OCI-LY7 (cell line): ENCODE measurements around the gene DPP8. TPM values are rescaled to one million over a fixed set of nuclear protein-coding genes. Genes with fewer than 3 reads are reported as not detected.

ENCODE experiments used
- BruUV-seq: library from RNA; stranded (reverse); fragments of 400-500 nt; replicated peaks from 2 replicates; lab custom pipeline; 2021; lab: Mats Ljungman, UMichigan
- CTCF ChIA-PET: fragments of 300-600 bp; sonication (Branson Sonifier 250); formaldehyde crosslinking; loops from one replicate; lab custom pipeline; 2022; ENCODE audit warnings: antibody characterized with exemption; ENCODE audit not compliant: unreplicated experiment; lab: Charles Lee
- POLR2A ChIA-PET: fragments of 300-600 bp; sonication (Branson Sonifier 250); formaldehyde crosslinking; loops from one replicate; lab custom pipeline; 2022; ENCODE audit warnings: antibody characterized with exemption; lab: Charles Lee
- DNase-seq: peaks from one replicate; pipeline ENCODE4 v3.0.0-alpha.2; 2015; ENCODE audit warnings: low spot score
- H2AFZ ChIP-seq: fragments of 200-600 bp; sonication (generic), shearing (Covaris generic); 2 replicates; pipeline ENCODE4 v1.6.1; 2014; ENCODE audit warnings: mild to moderate bottlenecking, antibody characterized with exemption, low read length, moderate library complexity
- H3K27ac ChIP-seq: fragments of 200-600 bp; sonication (generic); 2 replicates; pipeline ENCODE4 v1.5.1; 2014; ENCODE audit warnings: mixed run types, low read depth, mild to moderate bottlenecking, moderate library complexity, low read length, inconsistent platforms; ENCODE audit not compliant: poor library complexity, severe bottlenecking
- H3K36me3 ChIP-seq: fragments of 200-600 bp; sonication (generic); 2 replicates; pipeline ENCODE4 v1.6.1; 2014; ENCODE audit warnings: mild to moderate bottlenecking, antibody characterized with exemption, low read length, moderate library complexity, mixed read lengths; ENCODE audit not compliant: insufficient read depth
- H3K4me1 ChIP-seq: fragments of 200-600 bp; sonication (generic); 2 replicates; pipeline ENCODE4 v1.5.1; 2014; ENCODE audit warnings: mild to moderate bottlenecking, low read length; ENCODE audit not compliant: insufficient read depth, poor library complexity, severe bottlenecking
- H3K4me2 ChIP-seq: fragments of 200-600 bp; sonication (generic); 2 replicates; pipeline ENCODE4 v1.6.1; 2014; ENCODE audit warnings: mild to moderate bottlenecking, low read length
- H3K4me3 ChIP-seq: fragments of 200-600 bp; sonication (generic); 2 replicates; pipeline ENCODE4 v1.5.1; 2014; ENCODE audit warnings: mild to moderate bottlenecking, low read depth, low read length; ENCODE audit not compliant: poor library complexity, severe bottlenecking
- H3K79me2 ChIP-seq: fragments of 200-600 bp; sonication (generic); 2 replicates; pipeline ENCODE4 v1.6.1; 2016; ENCODE audit warnings: low read depth, mild to moderate bottlenecking, low read length, moderate library complexity, mixed read lengths; ENCODE audit not compliant: insufficient read depth
- H3K9me2 ChIP-seq: fragments of 200-600 bp; sonication (generic); 2 replicates; pipeline ENCODE4 v1.6.1; 2016; ENCODE audit warnings: mild to moderate bottlenecking, low read length, mixed read lengths; ENCODE audit not compliant: insufficient read depth
- H3K9me3 ChIP-seq: fragments of 200-600 bp; sonication (generic); 2 replicates; pipeline ENCODE4 v1.6.1; 2014; ENCODE audit warnings: mild to moderate bottlenecking, mixed run types, low read length, mixed read lengths
- H4K20me1 ChIP-seq: fragments of 200-600 bp; sonication (generic); 2 replicates; pipeline ENCODE4 v1.6.1; 2014; ENCODE audit warnings: mild to moderate bottlenecking, antibody characterized with exemption, low read length, moderate library complexity, mixed read lengths; ENCODE audit not compliant: insufficient read depth
- EZH2phosphoT487 ChIP-seq: fragments of 200-600 bp; sonication (generic); IDR thresholded peaks from 2 replicates; pipeline ENCODE4 v1.6.1; 2018; ENCODE audit warnings: low read depth, borderline replicate concordance, mild to moderate bottlenecking, mixed run types, antibody characterized with exemption, low read length, moderate library complexity, mixed read lengths
- intact Hi-C: fragments of 100-400 bp; cut with micrococcal nuclease; formaldehyde crosslinking; loops from one replicate; pipeline ENCODE4 v1.10.0; 2022; ENCODE audit not compliant: unreplicated experiment
- total RNA-seq, 2 experiments: library from RNA; depleted of rRNA in 1 of 2; stranded (reverse); fragments of >200 nt in 1 of 2; shearing (Covaris generic) in 1 of 2; gene quantifications; 2 replicates each; pipeline ENCODE4 v1.2.3, GENCODE V29; 2014 to 2022
- TF ChIP-seq, protein P1 (sequence below): fragments of 200-600 bp; sonication (generic); conservative IDR thresholded peaks from 2 replicates; pipeline ENCODE4 v1.5.1; 2014; ENCODE audit warnings: mild to moderate bottlenecking, antibody characterized with exemption, low read length, moderate library complexity, mixed read lengths

DPP8 gene
- total RNA-seq, 2 experiments from 2014 or later = 43.0 to 52.1 TPM

GRCh38 chr15:65410972-65411371 is 106.5 kb downstream of the DPP8 start:
- Histone ChIP-seq H3K9me2 (no peaks in the 10 kb centered on the region), H3K4me3 (no peak overlapping the region), H3K9me3 (no peaks in the 10 kb centered on the region), H3K4me2 (no peak overlapping the region), H4K20me1 (no peaks in the 10 kb centered on the region), H3K79me2 (no peaks in the 10 kb centered on the region), H2AFZ (no peak overlapping the region), H3K4me1 (peaks cover 16% of the 10 kb centered on the region), H3K36me3 (no peaks in the 10 kb centered on the region), H3K27ac (no peak overlapping the region)
- intact Hi-C loops = no loop called here
- TF ChIP-seq, protein P1, sequence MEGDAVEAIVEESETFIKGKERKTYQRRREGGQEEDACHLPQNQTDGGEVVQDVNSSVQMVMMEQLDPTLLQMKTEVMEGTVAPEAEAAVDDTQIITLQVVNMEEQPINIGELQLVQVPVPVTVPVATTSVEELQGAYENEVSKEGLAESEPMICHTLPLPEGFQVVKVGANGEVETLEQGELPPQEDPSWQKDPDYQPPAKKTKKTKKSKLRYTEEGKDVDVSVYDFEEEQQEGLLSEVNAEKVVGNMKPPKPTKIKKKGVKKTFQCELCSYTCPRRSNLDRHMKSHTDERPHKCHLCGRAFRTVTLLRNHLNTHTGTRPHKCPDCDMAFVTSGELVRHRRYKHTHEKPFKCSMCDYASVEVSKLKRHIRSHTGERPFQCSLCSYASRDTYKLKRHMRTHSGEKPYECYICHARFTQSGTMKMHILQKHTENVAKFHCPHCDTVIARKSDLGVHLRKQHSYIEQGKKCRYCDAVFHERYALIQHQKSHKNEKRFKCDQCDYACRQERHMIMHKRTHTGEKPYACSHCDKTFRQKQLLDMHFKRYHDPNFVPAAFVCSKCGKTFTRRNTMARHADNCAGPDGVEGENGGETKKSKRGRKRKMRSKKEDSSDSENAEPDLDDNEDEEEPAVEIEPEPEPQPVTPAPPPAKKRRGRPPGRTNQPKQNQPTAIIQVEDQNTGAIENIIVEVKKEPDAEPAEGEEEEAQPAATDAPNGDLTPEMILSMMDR = no peak
- TF ChIP-seq EZH2phosphoT487 = no peak
- CTCF ChIA-PET = no interaction called here
- no TSS peak for BruUV-seq
- DNase-seq = no peak
- POLR2A ChIA-PET = no interaction called here

- no peak overlapping the region for H3K4me2 ChIP-seq
- no peak for DNase-seq
- H3K9me2 ChIP-seq = no peaks in the 10 kb centered on the region
- peak overlapping the region; percentile 33; the same call in 1 of the 2 replicates for H2AFZ ChIP-seq
- no peak overlapping the region for H3K27ac ChIP-seq
- no peak for TF ChIP-seq EZH2phosphoT487
- TF ChIP-seq, protein P1 = no peak
- no TSS peak for BruUV-seq
- no peaks in the 10 kb centered on the region for H3K36me3 ChIP-seq
- peaks cover 16% of the 10 kb centered on the region for H3K4me1 ChIP-seq
- H3K9me3 ChIP-seq = no peaks in the 10 kb centered on the region
- ChIA-PET CTCF (no interaction called here), POLR2A (no interaction called here)
- no peaks in the 10 kb centered on the region for H3K79me2 ChIP-seq
- no peak overlapping the region for H3K4me3 ChIP-seq
- no peaks in the 10 kb centered on the region for H4K20me1 ChIP-seq
- intact Hi-C loops = no loop called here
These were observed 107.5 kb downstream of the DPP8 start for GRCh38 chr15:65410036-65410435.

- Histone ChIP-seq H3K79me2 (no peaks in the 10 kb centered on the region), H2AFZ (peak overlapping the region; percentile 33; the same call in 1 of the 2 replicates), H3K4me1 (peaks cover 16% of the 10 kb centered on the region), H3K27ac (no peak overlapping the region), H3K36me3 (no peaks in the 10 kb centered on the region), H3K9me2 (no peaks in the 10 kb centered on the region), H3K4me3 (no peak overlapping the region), H3K9me3 (no peaks in the 10 kb centered on the region), H3K4me2 (peak overlapping the region; percentile 34), H4K20me1 (no peaks in the 10 kb centered on the region)
- TF ChIP-seq, protein P1 = no peak
- no peak for TF ChIP-seq EZH2phosphoT487
- DNase-seq = peak; percentile 47
- BruUV-seq = no TSS peak
- intact Hi-C loops = no loop called here
- CTCF ChIA-PET = no interaction called here
- POLR2A ChIA-PET = no interaction called here
These were observed 108.4 kb downstream of the DPP8 start for GRCh38 chr15:65409036-65409631.
